Panc1 (cell line): ENCODE data around the gene PROM1. TPM values are rescaled to one million over a fixed set of nuclear protein-coding genes. Genes with fewer than 3 reads are reported as not detected.

Experiments
- ATAC-seq: fragments of 200-7000 bp; cut with Tn5 transposase; 2 replicates; pipeline ENCODE4 v1.9.1; 2020; ENCODE audit warnings: mild to moderate bottlenecking, moderate library complexity
- BruUV-seq: library from RNA; stranded (reverse); fragments of 400-500 nt; replicated peaks from 2 replicates; lab custom pipeline; 2021; lab: Mats Ljungman, UMichigan
- CTCF ChIA-PET: fragments of 300-600 bp; sonication (Branson Sonifier 250); formaldehyde crosslinking; loops from one replicate; lab custom pipeline; 2022; ENCODE audit warnings: antibody characterized with exemption; lab: Charles Lee
- POLR2A ChIA-PET: fragments of 300-600 bp; sonication (Branson Sonifier 250); formaldehyde crosslinking; loops from one replicate; lab custom pipeline; 2022; ENCODE audit warnings: antibody characterized with exemption; lab: Charles Lee
- DNase-seq: peaks from one replicate; pipeline ENCODE4 v3.0.0-alpha.2; 2010; ENCODE audit warnings: low read depth, low spot score
- H3K27ac ChIP-seq: 2 replicates; pipeline ENCODE4 v1.5.1; 2011; ENCODE audit warnings: mild to moderate bottlenecking, low read length, inconsistent platforms
- H3K27me3 ChIP-seq: fragments of 200-500 bp; sonication (Bioruptor generic); 2 replicates; pipeline ENCODE4 v1.6.0; 2014; ENCODE audit warnings: low read length, inconsistent platforms; ENCODE audit not compliant: control insufficient read depth, insufficient read depth
- H3K36me3 ChIP-seq: fragments of 200-500 bp; sonication (Bioruptor generic); 2 replicates; pipeline ENCODE4 v1.5.1; 2014; ENCODE audit warnings: inconsistent platforms, mild to moderate bottlenecking, low read length, moderate library complexity; ENCODE audit not compliant: control insufficient read depth, insufficient read depth
- H3K4me1 ChIP-seq: 2 replicates; pipeline ENCODE4 v1.5.1; 2011; ENCODE audit warnings: inconsistent platforms, mild to moderate bottlenecking, low read length, moderate library complexity; ENCODE audit not compliant: control insufficient read depth, insufficient read depth
- H3K4me3 ChIP-seq, 2 experiments: 2 replicates each; pipeline ENCODE4 v1.5.1; 2011 to 2012; ENCODE audit warnings: low read depth in 2 of 2, low read length in 2 of 2, mild to moderate bottlenecking in 2 of 2, inconsistent platforms in 1 of 2, moderate library complexity in 1 of 2
- H3K9me3 ChIP-seq: fragments of 200-500 bp; sonication (Bioruptor generic); 2 replicates; pipeline ENCODE4 v1.5.1; 2014; ENCODE audit warnings: low read depth, mild to moderate bottlenecking, inconsistent platforms, low read length, moderate library complexity; ENCODE audit not compliant: control insufficient read depth, insufficient read depth
- CTCF ChIP-seq: fragments of 450-650 bp; IDR thresholded peaks from 2 replicates; pipeline ENCODE4 v1.5.1; 2017; ENCODE audit warnings: mild to moderate bottlenecking
- POLR2AphosphoS5 ChIP-seq: IDR thresholded peaks from 2 replicates; pipeline ENCODE4 v1.6.1; 2012; ENCODE audit warnings: mild to moderate bottlenecking, low read depth, low read length, moderate library complexity
- REST ChIP-seq, 2 experiments: IDR thresholded peaks; 2 replicates each; pipeline ENCODE4 v1.6.1; 2011 to 2012; ENCODE audit warnings: low read depth in 2 of 2, control low read depth in 1 of 2, low read length in 1 of 2, mild to moderate bottlenecking in 1 of 2, moderate library complexity in 1 of 2; ENCODE audit not compliant: insufficient read depth in 1 of 2
- SIN3A ChIP-seq: IDR thresholded peaks from 2 replicates; pipeline ENCODE4 v1.6.1; 2012; ENCODE audit warnings: low read depth, mild to moderate bottlenecking, low read length, moderate library complexity, borderline replicate concordance; ENCODE audit not compliant: insufficient read depth
- TCF7L2 ChIP-seq: IDR thresholded peaks from 2 replicates; pipeline ENCODE4 v1.6.1; 2011; ENCODE audit warnings: mild to moderate bottlenecking, low read depth, low read length, inconsistent platforms
- in situ Hi-C: cut with HindIII; loops from 2 replicates; pipeline ENCODE4 v1.10.0; 2016; ENCODE audit warnings: low sequenced_read_pairs, low pct_unique_long_range_greater_than_20kb
- intact Hi-C: fragments of 100-400 bp; cut with micrococcal nuclease; formaldehyde crosslinking; loops from one replicate; pipeline ENCODE4 v1.10.0; 2022; ENCODE audit not compliant: unreplicated experiment
- total RNA-seq: library from RNA; stranded (reverse); gene quantifications from one replicate; pipeline ENCODE4 v1.2.1, GENCODE V29; 2021; ENCODE audit not compliant: unreplicated experiment

The PROM1 gene
- total RNA-seq, 1 experiment from 2014 or later = 0.18 TPM

- no TSS peak for BruUV-seq
- POLR2A ChIA-PET = no interaction called here
- intact Hi-C loops = no loop called here
- TF ChIP-seq REST (IDR thresholded peaks at IDR 0.05; ENCODE audit: insufficient read depth in 1 of 2, low read depth in 2 of 2, low read length in 1 of 2) = no peak
- no peak for TF ChIP-seq POLR2AphosphoS5
- TF ChIP-seq SIN3A = no peak
- no peak for TF ChIP-seq CTCF
- TF ChIP-seq TCF7L2 = no peak
- H3K27ac ChIP-seq = no peak overlapping the region
- CTCF ChIA-PET = no interaction called here
- H3K4me3 ChIP-seq = no peak overlapping the region
- ATAC-seq = no peak
- H3K27me3 ChIP-seq = no peaks in the 10 kb centered on the region
- no peaks in the 10 kb centered on the region for H3K9me3 ChIP-seq
- DNase-seq = no peak
- no peaks in the 10 kb centered on the region for H3K4me1 ChIP-seq
- in situ Hi-C loops = no loop called here
- H3K36me3 ChIP-seq = no peaks in the 10 kb centered on the region
These were observed 100.8 kb downstream of the PROM1 start for GRCh38 chr4:15982842-15983524.

- TF ChIP-seq TCF7L2 = no peak
- TF ChIP-seq POLR2AphosphoS5 = no peak
- no peak for TF ChIP-seq REST (IDR thresholded peaks at IDR 0.05; ENCODE audit: insufficient read depth in 1 of 2, low read depth in 2 of 2, low read length in 1 of 2)
- no peak for TF ChIP-seq SIN3A
- no peak for TF ChIP-seq CTCF
- no peaks in the 10 kb centered on the region for H3K4me1 ChIP-seq
- CTCF ChIA-PET = no interaction called here
- DNase-seq = no peak
- POLR2A ChIA-PET = no interaction called here
- no peak for ATAC-seq
- H3K4me3 ChIP-seq = no peak overlapping the region
- no peaks in the 10 kb centered on the region for H3K9me3 ChIP-seq
- H3K36me3 ChIP-seq = no peaks in the 10 kb centered on the region
- BruUV-seq = no TSS peak
- intact Hi-C loops (no loop called here), in situ Hi-C loops (no loop called here)
- H3K27ac ChIP-seq = no peak overlapping the region
- no peaks in the 10 kb centered on the region for H3K27me3 ChIP-seq
These were observed 107.1 kb downstream of the PROM1 start for GRCh38 chr4:15976456-15977447.
